Measurements from ENCODE around the gene PPP1R3D.

The PPP1R3D gene

DNA sequence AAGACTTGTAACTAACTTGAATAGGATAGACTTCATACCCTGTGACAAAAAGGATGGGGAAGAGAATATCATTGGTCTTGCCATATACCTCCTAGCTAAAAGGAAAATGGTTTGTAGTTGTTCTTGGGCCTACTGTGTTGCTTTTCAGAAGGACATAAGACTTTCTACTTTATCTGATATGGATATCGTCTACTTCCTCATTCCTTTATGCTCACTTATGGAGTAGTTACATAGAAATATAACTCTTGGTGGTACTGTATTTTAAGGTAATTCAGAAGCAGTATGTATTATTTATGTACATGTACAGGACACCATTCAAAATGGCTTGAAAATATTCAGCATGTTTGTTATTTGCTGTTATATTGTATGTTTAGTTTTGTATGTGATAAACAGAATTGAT lies 8.1 kb upstream of the PPP1R3D start:
- no peak for DNase-seq (ENCODE audit: low read depth)

DNA sequence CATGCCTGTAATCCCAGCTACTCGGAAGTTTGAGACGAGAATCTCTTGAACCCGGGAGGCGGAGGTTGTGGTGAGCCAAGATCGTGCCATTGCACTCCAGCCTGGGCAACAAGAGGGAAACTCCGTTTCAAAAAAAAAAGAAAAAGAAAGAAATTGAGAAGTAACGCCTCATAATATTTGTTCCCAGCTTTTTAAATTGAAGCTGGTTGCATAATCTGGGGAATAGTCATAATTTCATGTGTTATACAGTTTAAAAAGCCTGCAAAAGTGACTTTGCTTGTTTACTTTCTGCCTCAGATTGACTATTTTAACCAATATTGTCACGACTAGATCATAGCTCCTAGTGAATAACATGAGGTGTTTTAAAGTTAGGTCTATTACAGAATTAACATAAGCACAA lies 7.3 kb upstream of the PPP1R3D start:
- no peak for DNase-seq (ENCODE audit: low read depth)

DNA sequence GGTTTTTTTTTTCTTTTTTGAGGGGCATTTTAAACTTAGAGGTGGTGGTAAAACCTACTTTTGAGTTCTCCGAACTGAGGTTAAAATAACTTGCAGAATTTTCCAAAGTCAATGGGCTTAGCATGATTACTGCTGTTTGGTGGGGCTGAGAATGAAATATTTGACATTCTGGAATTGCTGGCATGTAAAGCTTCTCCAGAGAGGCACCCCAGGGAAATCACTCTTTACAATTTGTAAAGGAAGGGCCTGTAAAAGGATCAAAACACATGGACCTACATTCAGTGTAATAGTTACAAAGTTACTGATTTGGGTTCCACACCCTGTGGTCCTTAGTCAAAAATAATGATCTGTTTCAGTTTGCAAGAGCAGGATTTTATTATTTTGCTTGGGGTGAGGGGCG lies 5.6 kb upstream of the PPP1R3D start:
- DNase-seq (ENCODE audit: low read depth): no peak

DNA sequence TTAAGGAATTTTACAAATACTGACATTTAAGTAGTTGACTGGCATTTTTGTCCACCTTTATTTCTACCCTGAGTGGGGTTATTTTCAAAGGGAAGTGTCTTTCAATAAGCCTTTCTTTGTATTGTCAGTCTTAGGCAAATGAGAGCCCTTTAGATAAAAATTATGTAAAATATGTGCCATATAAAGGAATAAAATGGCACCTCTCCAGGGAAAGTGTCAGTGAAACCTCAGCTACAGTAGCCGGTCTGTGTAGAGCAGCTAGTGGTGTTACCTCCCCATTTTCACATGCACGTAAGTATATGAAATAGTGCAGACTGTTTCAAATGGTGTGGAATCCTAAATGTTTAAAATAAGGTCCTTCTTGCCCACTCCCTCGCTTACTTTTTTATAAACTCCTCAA lies 5.1 kb upstream of the PPP1R3D start:
- DNase-seq (ENCODE audit: low read depth): no peak

DNA sequence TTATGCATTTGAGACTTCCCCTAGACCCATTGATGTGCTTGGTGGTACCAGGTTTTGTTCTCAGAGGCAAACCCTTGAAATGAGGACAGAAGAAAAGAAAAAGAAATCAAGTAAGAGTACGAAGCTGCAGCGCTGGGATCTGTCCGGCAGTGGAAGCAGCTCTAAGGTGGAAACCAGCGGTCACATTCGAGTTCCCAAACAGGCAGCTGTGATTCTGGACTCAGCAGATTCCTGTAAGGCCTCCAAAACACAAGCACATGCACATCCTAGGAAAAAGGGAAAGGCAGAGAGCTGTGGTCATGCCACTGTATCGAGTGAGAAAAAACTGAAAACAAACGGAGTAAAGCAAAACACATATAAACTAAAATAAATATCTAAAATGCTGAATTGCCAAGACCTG lies 4.6 kb upstream of the PPP1R3D start:
- no peak for DNase-seq (ENCODE audit: low read depth)

DNA sequence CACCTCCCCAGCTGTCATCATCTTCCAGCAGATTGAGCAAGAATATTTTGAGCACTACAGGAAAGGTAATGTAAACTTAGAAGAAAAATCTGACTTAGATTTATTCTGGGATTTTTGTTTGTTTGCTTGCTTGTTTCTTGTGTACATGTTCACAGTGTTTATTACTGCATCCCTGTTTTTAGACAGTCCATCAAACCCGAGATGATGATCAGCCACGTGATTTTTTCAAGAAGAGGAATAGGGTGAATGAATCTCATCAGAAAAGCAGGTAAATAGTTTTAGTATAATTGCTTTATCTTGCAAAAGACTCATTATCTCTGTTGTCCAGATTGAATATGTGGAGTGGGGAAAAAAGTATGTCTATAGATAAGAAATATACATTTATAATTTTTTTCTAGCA lies 2.1 kb upstream of the PPP1R3D start:
- DNase-seq (ENCODE audit: low read depth): no peak

DNA sequence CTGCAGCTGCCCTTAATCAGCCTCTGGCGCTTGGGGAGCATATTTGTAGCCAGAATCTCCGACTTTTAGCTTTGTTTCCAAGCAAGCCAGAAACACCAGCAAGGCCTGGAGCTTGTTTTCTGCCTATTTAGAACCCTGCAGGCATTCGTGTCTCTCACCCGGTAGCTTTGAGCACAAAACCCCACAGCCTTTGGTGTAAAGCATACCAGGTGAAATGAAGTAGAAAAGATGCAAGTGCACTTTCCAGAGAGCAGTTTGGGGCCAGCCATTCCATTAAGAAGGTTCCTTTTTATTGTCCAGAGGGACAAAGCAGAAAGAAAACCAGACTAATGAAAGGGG lies 820 bp upstream of the PPP1R3D start:
- DNase-seq (ENCODE audit: low read depth): no peak

DNA sequence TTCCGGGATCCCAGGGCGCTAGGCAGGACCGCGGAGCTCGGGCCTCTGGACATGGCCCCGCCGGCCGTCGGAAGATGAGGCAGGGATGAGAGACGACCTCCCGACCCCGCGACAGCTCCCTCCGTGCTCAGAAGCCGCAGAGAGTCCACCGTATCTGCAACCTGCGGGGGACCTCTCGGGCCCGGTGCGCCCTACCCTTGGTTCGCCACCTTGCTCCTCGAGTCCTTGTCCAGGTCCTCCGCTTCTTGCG lies 301 bp downstream of the PPP1R3D start:
- DNase-seq (ENCODE audit: low read depth): no peak

DNA sequence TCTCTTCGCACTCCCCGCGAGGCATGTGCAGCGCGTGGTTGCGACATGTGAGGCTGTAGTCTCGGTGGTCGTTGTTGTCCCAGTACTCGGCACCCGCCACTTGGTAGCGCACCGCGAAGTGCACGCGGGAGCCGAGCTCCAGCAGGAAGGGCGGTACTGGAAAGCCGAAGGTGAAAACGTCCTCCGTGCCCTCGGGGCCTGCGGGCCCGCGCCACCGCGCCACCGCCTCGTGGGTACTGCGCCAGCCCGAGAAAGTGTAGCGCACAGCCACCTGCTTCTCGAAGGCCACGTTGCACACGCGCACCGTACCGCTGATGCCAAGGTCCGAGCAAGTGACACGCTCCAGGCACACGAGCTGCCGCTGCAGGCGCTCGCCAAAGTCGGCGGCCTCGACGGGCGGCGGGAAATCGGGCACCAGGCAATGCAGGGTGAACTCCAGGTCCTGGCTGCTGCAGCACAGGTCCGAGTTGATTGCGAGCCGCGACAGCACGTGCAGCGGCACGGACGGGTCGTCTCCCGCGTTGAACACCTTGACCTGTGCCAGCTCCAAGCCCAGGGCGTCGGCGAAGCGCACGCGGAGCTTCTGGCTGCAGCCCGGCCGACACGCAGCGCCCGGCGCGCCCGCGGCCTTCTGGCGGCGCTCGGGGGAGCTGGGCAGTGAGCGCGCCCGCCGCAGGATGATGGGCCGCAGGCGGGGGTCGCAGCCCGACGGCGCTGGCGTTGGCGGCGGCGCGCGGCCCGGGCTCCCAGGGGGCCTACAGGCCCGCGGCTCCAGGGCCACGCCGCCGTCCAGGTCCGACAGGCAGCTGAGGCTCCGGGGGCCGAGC lies 840 bp downstream of the PPP1R3D start:
- DNase-seq (ENCODE audit: low read depth): no peak

DNA sequence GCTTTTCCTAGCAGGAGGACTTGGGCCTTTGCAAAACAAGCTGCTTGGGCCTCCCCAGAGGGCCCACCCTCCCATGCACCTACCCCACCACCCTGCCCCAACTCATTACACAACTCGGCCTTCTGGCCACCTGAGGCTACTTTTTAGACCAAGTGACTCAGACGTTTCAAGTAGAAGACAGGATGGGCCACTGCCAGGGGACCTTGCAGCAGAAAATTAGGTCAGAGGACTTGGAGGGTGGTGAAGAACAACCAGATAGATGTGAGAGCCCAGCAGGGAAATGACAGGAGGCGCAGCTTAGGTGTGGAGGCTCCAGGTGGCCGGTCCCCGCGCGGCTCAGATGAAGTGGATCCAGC lies 1.4 kb downstream of the PPP1R3D start:
- DNase-seq (ENCODE audit: low read depth): no peak

DNA sequence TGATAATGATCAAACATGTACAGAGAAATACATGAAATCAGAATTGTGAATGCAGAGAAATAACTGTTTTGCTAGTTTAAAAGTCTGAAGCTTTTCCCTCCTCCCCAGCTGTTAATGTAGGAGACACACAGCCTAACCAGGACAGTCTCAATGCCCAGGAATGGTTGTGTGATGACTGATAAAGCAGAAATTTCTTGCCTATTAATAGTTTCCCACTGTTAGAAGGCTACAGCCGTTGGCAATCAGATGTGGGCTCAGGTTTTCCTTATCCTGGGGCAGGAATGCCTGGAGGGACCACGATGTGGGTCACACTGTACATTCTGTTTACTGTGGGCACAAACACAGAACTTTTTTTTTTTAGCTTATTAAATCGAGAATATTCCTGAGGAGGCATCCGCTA lies 1.9 kb downstream of the PPP1R3D start:
- DNase-seq (ENCODE audit: low read depth): no peak

DNA sequence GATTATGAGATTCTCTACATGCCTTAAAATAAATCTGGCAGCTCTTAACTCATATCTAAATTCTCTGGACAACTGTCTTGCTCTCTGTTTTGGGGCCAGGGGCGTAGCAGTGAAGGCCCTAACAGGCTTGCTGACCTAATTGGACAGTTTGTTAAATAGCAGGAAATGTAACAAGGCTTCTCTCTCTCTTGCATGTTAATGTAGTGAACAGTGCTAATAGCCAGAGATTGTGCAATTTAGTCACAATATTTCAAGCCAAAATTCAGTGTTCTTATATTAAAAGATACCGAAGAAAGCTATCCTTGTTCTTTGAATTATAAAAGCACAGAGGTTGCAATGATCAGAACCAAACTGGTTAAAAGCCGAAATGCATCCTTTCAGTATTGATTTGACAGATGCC lies 3.0 kb downstream of the PPP1R3D start:
- DNase-seq (ENCODE audit: low read depth): no peak

DNA sequence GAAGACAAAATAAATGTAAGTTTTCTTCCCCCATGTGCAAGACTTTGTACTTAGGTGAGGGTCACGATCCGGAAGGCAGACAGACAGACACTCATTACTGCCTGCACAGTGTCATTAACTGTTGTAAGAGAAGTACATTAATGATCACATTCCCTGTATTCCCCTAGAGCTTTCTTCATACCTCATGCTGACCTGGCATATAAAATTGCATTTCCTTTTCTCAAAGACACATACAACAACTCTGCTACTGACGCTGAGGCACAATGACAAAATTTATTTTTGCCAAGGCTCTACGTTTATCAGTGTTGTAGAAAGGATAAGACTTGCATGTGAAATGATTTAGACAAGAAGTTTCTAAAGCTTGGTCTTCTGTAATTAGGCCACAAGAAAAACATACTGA lies 3.7 kb downstream of the PPP1R3D start:
- no peak for DNase-seq (ENCODE audit: low read depth)

DNA sequence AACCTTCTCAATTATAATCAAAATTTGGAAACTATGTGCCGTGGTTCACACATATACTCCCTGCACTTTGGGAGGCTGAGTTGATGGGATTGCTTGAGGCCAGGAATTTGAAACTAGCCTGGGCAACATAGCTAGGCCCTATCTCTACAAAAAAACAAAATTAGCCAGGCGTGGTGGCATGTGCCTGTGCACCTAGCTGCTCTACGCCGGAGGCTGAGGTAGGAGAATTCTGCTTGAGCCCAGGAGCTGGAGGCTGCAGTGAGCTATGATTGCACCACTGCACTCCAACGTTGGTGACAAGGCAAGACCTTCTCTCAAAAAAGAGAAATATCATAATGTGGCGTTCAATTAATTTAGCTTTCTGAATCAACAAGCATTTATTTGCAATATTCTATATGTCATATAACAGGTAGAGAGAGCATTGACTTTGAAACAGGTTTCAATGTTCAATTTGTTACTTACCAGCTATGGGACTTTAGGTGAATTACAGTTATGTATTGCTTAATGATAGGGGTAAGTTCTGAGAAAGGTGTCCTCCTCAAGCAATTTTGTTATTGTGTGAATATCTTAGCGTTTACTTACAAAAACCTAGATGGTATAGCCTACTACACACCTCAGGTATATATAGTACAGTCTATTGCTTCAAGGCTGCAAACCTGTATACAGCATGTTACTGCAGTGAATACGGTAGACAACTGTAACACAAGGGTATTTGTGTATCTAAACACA lies 4.5 kb downstream of the PPP1R3D start:
- no peak for DNase-seq (ENCODE audit: low read depth)

DNA sequence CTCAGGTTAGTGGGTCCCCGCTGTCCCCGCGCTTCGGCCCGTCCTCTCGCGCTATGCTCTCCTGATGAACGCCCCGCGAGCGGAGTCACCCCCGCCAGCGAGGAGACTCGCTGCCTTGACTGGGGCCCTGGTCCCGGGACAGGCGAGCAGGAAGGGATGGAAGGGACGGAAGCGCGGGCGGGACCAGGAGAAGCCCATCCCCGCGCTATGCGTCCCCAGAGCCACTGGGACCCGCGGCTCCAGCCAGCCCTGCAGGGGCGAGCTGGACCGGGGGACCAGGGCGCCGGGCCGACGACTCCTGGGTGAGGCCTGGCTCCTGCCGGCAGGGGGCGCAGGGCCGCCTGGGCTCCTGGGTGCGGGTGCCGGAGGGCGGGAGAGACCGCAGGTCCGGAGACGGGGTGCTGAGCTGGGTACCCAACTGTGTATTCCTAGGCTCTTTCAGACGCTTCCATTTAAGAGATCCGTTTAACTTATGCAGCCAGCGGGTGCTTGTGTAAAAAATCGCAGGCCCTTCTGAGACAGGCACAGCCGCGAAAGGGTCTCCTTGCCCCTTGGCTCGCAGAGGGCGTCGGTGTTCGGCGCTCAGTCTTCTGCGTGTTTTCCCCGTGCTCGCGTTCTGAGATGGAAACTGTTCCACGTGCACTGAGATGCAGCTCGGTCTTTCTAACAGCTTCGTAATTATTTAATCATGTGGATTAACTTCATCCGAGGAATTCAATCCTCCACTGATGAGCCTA lies 6.1 kb downstream of the PPP1R3D start:
- peak; percentile 68 for DNase-seq (ENCODE audit: low read depth)

DNA sequence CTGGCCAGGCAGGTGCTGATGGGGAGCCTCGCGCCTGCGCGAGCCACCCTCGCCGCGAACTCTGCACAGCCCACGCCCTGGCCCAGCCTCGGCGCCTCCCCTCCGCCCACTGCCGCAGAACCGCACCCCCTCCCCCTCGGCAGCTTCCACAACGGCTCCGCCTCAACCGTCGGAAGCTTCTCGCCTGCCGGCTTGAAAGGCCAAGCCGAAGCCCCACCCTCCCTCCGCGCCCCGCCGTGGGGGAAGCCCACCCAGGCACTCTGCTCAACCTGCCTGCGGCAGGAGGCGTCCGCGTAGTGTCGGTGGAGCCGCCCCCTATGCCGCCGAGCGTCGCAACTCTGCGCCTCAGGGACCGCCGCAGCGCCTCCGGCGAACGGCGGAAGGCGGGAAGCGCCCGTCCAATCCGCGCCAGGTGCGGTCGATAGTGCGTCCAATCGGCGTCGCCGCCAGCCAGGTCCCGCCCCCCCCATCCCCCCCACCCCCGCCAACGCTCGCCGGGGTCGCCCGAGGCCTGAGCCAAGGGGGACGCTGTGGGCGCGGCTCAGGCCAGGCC lies 6.7 kb downstream of the PPP1R3D start, which contains the start of gene SYCP2:
Gene SYCP2 (minus strand): TSS at position 342 of the 553 bp plus-strand sequence. CDS start 11,224 bp downstream, outside the sequence.
- DNase-seq (ENCODE audit: low read depth): peak; percentile 48

DNA sequence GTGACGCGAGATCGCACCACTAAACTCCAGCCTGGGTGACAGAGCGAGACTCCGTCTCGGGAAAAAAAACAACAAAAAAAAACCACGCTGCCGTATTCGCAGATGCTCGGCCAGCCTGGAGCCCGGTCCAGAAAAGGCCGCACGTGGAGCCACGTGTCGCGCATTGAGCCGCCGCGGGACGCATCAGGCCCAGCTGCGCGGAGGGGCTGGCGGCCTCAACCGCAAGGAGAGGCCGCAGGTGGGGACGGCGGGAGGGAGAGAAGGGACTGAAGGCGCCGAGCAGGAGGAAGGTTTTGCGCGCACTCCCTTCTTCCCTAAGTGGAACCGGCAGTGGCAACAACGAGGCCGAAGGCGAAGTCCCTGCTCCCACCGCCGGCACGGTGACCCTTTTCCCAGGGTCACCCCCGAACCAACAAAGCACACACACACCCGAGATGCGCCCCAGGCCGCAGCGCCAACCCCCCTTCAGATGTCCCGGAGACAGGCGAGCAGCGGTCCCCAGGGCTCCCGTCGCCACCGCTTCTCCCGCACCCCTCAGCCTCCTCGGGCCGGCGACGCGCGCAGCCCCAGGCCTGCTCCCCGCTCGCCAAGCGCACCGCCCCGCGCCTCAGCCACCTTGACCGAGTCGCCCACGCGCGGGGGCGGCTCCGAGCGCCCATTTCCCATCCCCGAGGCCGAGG lies 7.3 kb downstream of the PPP1R3D start:
- no peak for DNase-seq (ENCODE audit: low read depth)

DNA sequence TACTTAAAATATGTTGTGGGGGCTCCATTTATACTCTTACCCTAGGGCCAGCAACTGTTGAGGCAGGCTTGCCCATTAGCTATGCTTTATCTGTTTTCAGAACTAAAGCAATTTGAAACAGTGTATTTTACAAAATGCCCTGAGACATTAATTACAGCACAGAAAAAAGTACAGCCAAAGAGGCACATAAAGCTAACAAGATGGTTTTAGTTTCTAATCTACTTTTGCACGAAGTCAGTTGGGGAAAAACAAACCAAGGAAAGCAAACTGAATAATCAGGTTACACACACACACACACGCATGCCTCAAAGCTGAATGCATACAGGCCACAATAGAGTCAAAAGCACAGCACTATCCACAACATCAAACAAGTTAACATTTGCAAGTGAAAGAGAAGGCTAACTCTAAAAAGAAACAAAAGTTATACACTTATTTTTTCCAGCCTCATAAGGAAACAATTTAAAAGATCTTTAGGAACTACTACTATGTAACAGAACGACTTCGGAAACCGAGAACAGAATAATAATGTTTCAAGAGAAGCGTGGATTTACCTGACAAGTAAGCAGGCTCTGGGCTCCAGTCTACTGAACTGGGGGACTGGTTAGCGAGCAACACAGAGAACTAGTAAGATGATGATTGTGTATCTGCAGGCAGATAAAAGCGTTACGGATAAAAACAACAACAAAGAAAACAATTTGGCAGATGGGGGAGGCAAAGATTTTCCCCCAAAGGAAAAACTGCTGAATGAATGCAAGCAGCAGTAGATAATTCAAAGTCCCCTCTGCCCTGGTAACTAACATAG lies 8.4 kb downstream of the PPP1R3D start:
- DNase-seq (ENCODE audit: low read depth): no peak

DNA sequence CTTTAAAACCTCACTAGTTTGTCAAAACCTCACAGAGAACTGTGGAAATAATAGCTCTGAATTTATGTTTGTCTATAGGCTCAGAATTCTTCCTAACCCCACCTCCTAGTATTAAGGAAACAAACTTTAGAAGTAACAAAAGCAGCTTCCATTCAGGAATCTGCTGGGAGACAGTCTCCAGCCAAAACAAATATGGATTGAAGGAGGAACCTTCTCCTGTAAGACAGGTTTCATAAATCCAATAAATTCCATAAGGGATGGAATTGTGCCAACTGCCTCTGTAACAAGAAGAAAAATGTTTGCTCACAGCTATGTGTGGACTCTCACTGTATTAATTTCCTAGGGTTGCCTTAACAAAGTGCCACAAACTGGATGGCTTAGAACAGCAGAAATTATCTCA lies 14.2 kb downstream of the PPP1R3D start:
- no peak for DNase-seq (ENCODE audit: low read depth)

DNA sequence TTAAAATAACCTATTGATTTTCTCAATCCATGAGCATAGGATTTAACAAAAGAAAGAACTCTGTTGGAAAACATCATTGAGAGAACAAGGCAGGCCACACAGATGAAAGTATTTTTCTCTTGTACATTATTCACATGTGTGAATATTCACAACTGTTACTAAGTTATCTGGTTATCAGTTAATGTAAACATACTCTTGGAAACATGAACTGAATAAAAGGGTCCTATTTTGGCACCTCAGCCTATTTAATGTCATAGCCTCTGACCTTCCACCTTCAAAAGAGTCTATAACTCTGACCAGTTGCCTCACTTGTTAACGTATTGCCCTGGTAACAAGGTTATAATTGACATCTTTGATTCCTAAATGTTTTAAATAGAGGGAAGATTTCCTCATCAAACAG lies 14.7 kb downstream of the PPP1R3D start:
- DNase-seq (ENCODE audit: low read depth): no peak

DNA sequence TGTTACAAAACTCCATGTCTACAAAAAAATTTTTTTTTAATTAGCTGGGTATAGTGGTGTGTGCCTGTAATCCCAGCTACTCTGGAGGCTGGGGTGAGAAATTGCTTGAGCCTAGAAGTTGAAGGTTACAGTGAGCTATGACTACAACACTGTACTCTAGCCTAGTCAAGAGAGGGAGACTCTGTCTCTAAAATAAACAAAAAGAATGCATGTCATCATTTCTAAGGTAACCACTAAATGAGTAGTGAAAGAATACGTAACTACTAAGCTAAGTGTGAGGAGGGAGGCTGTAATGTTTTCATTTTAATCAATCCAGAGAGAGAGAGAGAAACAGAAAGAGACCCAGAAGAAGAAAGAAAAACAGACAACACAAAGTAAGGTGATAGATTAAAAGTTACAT lies 16.6 kb downstream of the PPP1R3D start:
- DNase-seq (ENCODE audit: low read depth): no peak

DNA sequence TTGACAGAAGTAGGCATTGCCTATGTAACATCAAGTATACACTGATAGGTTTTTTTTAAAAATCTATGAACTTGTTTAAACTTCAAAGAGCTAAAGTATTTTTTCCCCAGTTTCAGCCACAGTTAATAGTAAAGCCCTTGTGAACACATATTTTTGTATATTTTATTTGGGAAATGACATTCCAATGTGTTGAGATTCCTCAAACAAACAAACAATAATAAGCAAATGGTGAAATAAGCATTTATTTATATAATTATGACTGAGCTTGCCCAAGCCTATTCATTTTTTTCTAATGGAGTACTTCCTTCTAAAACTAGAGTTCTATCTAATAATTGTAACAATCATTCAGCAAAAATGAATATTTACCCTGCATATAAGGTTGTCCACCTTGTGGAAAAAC lies 19.2 kb downstream of the PPP1R3D start:
- no peak for DNase-seq (ENCODE audit: low read depth)

All from stimulated activated CD4-positive, alpha-beta T cell treated with anti-CD3 and anti-CD28 coated beads, Interleukin-2, amount 100 ng/mL, for 4 hours (primary cell).